Panc1 (cell line): ENCODE measurements around the gene ZDHHC14. TPM values are rescaled to one million over a fixed set of nuclear protein-coding genes. Genes with fewer than 3 reads are reported as not detected.
"Not testable (repeated sequence)": the region's sequence is repeated elsewhere in the genome, so short reads cannot be mapped to it uniquely, and the experiment has no call there.

Source experiments
- ATAC-seq: fragments of 200-7000 bp; cut with Tn5 transposase; 2 replicates; pipeline ENCODE4 v1.9.1; 2020; ENCODE audit warnings: mild to moderate bottlenecking, moderate library complexity
- BruUV-seq: library from RNA; stranded (reverse); fragments of 400-500 nt; replicated peaks from 2 replicates; lab custom pipeline; 2021; lab: Mats Ljungman, UMichigan
- CTCF ChIA-PET: fragments of 300-600 bp; sonication (Branson Sonifier 250); formaldehyde crosslinking; loops from one replicate; lab custom pipeline; 2022; ENCODE audit warnings: antibody characterized with exemption; lab: Charles Lee
- POLR2A ChIA-PET: fragments of 300-600 bp; sonication (Branson Sonifier 250); formaldehyde crosslinking; loops from one replicate; lab custom pipeline; 2022; ENCODE audit warnings: antibody characterized with exemption; lab: Charles Lee
- DNase-seq: peaks from one replicate; pipeline ENCODE4 v3.0.0-alpha.2; 2010; ENCODE audit warnings: low read depth, low spot score
- H3K27ac ChIP-seq: 2 replicates; pipeline ENCODE4 v1.5.1; 2011; ENCODE audit warnings: mild to moderate bottlenecking, low read length, inconsistent platforms
- H3K27me3 ChIP-seq: fragments of 200-500 bp; sonication (Bioruptor generic); 2 replicates; pipeline ENCODE4 v1.6.0; 2014; ENCODE audit warnings: low read length, inconsistent platforms; ENCODE audit not compliant: control insufficient read depth, insufficient read depth
- H3K36me3 ChIP-seq: fragments of 200-500 bp; sonication (Bioruptor generic); 2 replicates; pipeline ENCODE4 v1.5.1; 2014; ENCODE audit warnings: inconsistent platforms, mild to moderate bottlenecking, low read length, moderate library complexity; ENCODE audit not compliant: control insufficient read depth, insufficient read depth
- H3K4me1 ChIP-seq: 2 replicates; pipeline ENCODE4 v1.5.1; 2011; ENCODE audit warnings: inconsistent platforms, mild to moderate bottlenecking, low read length, moderate library complexity; ENCODE audit not compliant: control insufficient read depth, insufficient read depth
- H3K4me3 ChIP-seq, 2 experiments: 2 replicates each; pipeline ENCODE4 v1.5.1; 2011 to 2012; ENCODE audit warnings: low read depth in 2 of 2, low read length in 2 of 2, mild to moderate bottlenecking in 2 of 2, inconsistent platforms in 1 of 2, moderate library complexity in 1 of 2
- H3K9me3 ChIP-seq: fragments of 200-500 bp; sonication (Bioruptor generic); 2 replicates; pipeline ENCODE4 v1.5.1; 2014; ENCODE audit warnings: low read depth, mild to moderate bottlenecking, inconsistent platforms, low read length, moderate library complexity; ENCODE audit not compliant: control insufficient read depth, insufficient read depth
- CTCF ChIP-seq: fragments of 450-650 bp; IDR thresholded peaks from 2 replicates; pipeline ENCODE4 v1.5.1; 2017; ENCODE audit warnings: mild to moderate bottlenecking
- POLR2AphosphoS5 ChIP-seq: IDR thresholded peaks from 2 replicates; pipeline ENCODE4 v1.6.1; 2012; ENCODE audit warnings: mild to moderate bottlenecking, low read depth, low read length, moderate library complexity
- REST ChIP-seq, 2 experiments: IDR thresholded peaks; 2 replicates each; pipeline ENCODE4 v1.6.1; 2011 to 2012; ENCODE audit warnings: low read depth in 2 of 2, control low read depth in 1 of 2, low read length in 1 of 2, mild to moderate bottlenecking in 1 of 2, moderate library complexity in 1 of 2; ENCODE audit not compliant: insufficient read depth in 1 of 2
- SIN3A ChIP-seq: IDR thresholded peaks from 2 replicates; pipeline ENCODE4 v1.6.1; 2012; ENCODE audit warnings: low read depth, mild to moderate bottlenecking, low read length, moderate library complexity, borderline replicate concordance; ENCODE audit not compliant: insufficient read depth
- TCF7L2 ChIP-seq: IDR thresholded peaks from 2 replicates; pipeline ENCODE4 v1.6.1; 2011; ENCODE audit warnings: mild to moderate bottlenecking, low read depth, low read length, inconsistent platforms
- in situ Hi-C: cut with HindIII; loops from 2 replicates; pipeline ENCODE4 v1.10.0; 2016; ENCODE audit warnings: low sequenced_read_pairs, low pct_unique_long_range_greater_than_20kb
- intact Hi-C: fragments of 100-400 bp; cut with micrococcal nuclease; formaldehyde crosslinking; loops from one replicate; pipeline ENCODE4 v1.10.0; 2022; ENCODE audit not compliant: unreplicated experiment
- total RNA-seq: library from RNA; stranded (reverse); gene quantifications from one replicate; pipeline ENCODE4 v1.2.1, GENCODE V29; 2021; ENCODE audit not compliant: unreplicated experiment

ZDHHC14 gene
- total RNA-seq, 1 experiment from 2014 or later, result 19.9 TPM

- POLR2A ChIA-PET, result interaction anchor here (0.7 kb wide), 1 partner anchor 153 kb away, joined by 6 read pairs; no protein-coding TSS in a partner anchor
Observed at GRCh38 chr6:157559201-157559756, 178.3 kb downstream of the ZDHHC14 start.

GRCh38 chr6:157560063-157560462 lies 179.1 kb downstream of the ZDHHC14 start:
- H3K9me3 ChIP-seq, CTCF ChIA-PET, BruUV-seq, H3K27ac ChIP-seq, DNase-seq, intact Hi-C loops, POLR2A ChIA-PET, ATAC-seq, H3K4me3 ChIP-seq, H3K27me3 ChIP-seq, H3K36me3 ChIP-seq, in situ Hi-C loops, H3K4me1 ChIP-seq: not testable (repeated sequence)

More at GRCh38 chr6:157559201-157559756, 178.3 kb downstream of the ZDHHC14 start:
- BruUV-seq, result no TSS peak
- Histone ChIP-seq H3K36me3 (no peaks in the 10 kb centered on the region), H3K4me1 (peaks cover 4% of the 10 kb centered on the region; the same call in 1 of the 2 replicates), H3K27ac (no peak overlapping the region), H3K4me3 (no peak overlapping the region), H3K9me3 (no peaks in the 10 kb centered on the region), H3K27me3 (no peaks in the 10 kb centered on the region)
- in situ Hi-C loops (no loop called here), intact Hi-C loops (no loop called here)
- CTCF ChIA-PET, result no interaction called here
- TF ChIP-seq CTCF, result no peak
- DNase-seq, result no peak
- ATAC-seq, result no peak

GRCh38 chr6:157560691-157561413 lies 179.9 kb downstream of the ZDHHC14 start:
- BruUV-seq, result no TSS peak
- no peak overlapping the region for H3K4me3 ChIP-seq
- POLR2A ChIA-PET, result no interaction called here
- in situ Hi-C loops, result no loop called here
- no peaks in the 10 kb centered on the region for H3K27me3 ChIP-seq
- TF ChIP-seq CTCF, result no peak
- no peak for TF ChIP-seq TCF7L2
- no peak for TF ChIP-seq SIN3A
- no peak for TF ChIP-seq REST (IDR thresholded peaks at IDR 0.05; ENCODE audit: insufficient read depth in 1 of 2, low read depth in 2 of 2, low read length in 1 of 2)
- TF ChIP-seq POLR2AphosphoS5, result no peak
- H3K36me3 ChIP-seq, result no peaks in the 10 kb centered on the region
- H3K27ac ChIP-seq, result no peak overlapping the region
- CTCF ChIA-PET, result interaction anchor here (0.6 kb wide), 1 partner anchor 11 kb away, joined by 3 read pairs; no protein-coding TSS in a partner anchor
- H3K4me1 ChIP-seq, result peaks cover 4% of the 10 kb centered on the region; the same call in 1 of the 2 replicates
- intact Hi-C loops, result no loop called here
- DNase-seq (no peak), ATAC-seq (no peak)
- no peaks in the 10 kb centered on the region for H3K9me3 ChIP-seq
